Activated T-helper 17 cell treated with anti-CD3 and anti-CD28 coated beads, Interleukin-2, amount 50 U/mL, for 72 hours (primary cell): ENCODE data around the gene MEF2A. TPM values are rescaled to one million over a fixed set of nuclear protein-coding genes. Genes with fewer than 3 reads are reported as not detected.
"Not testable (repeated sequence)": the region's sequence is repeated elsewhere in the genome, so short reads cannot be mapped to it uniquely, and the experiment has no call there.

Experiments
- ATAC-seq: fragments of 150-1000 bp; cut with Tn5 transposase; replicated peaks from 2 replicates; pipeline ENCODE4 v1.10.0; 2021; ENCODE audit warnings: mild to moderate bottlenecking, moderate library complexity
- H3K27ac Mint-ChIP-seq: one replicate; pipeline ENCODE4 v1.8.0; 2022; ENCODE audit warnings: mixed read lengths
- H3K27me3 Mint-ChIP-seq: one replicate; pipeline ENCODE4 v1.8.0; 2022; ENCODE audit warnings: mixed read lengths
- H3K36me3 Mint-ChIP-seq: one replicate; pipeline ENCODE4 v1.8.0; 2022; ENCODE audit warnings: low read depth, mild to moderate bottlenecking, mixed read lengths
- H3K4me1 Mint-ChIP-seq: one replicate; pipeline ENCODE4 v1.8.0; 2022; ENCODE audit warnings: mixed read lengths
- H3K4me3 Mint-ChIP-seq: one replicate; pipeline ENCODE4 v1.8.0; 2022; ENCODE audit warnings: mild to moderate bottlenecking, mixed read lengths
- H3K9me3 Mint-ChIP-seq: one replicate; pipeline ENCODE4 v1.8.0; 2022; ENCODE audit warnings: mixed read lengths
- total RNA-seq, 2 donors: library from RNA; stranded (reverse); gene quantifications; one replicate each; pipeline ENCODE4 v1.2.3, GENCODE V29; 2022

MEF2A gene
- total RNA-seq, 2 donors from 2014 or later, result 15.7 to 18.3 TPM

GRCh38 chr15:99738021-99738847 is 172.4 kb downstream of the MEF2A start:
- Mint-ChIP-seq H3K4me3 (no peak overlapping the region), H3K4me1 (peaks cover 4% of the 10 kb centered on the region), H3K27me3 (no peaks in the 10 kb centered on the region), H3K27ac (no peak overlapping the region), H3K36me3 (no peaks in the 10 kb centered on the region), H3K9me3 (no peaks in the 10 kb centered on the region)
- ATAC-seq, result no peak

GRCh38 chr15:99741835-99742234 is 176.1 kb downstream of the MEF2A start:
- Mint-ChIP-seq H3K27me3 (peaks cover 3% of the 10 kb centered on the region), H3K4me1 (no peaks in the 10 kb centered on the region), H3K4me3 (no peak overlapping the region), H3K36me3 (no peaks in the 10 kb centered on the region), H3K9me3 (no peaks in the 10 kb centered on the region), H3K27ac (no peak overlapping the region)
- ATAC-seq, result no peak

GRCh38 chr15:99744142-99744541 is 178.4 kb downstream of the MEF2A start:
- H3K9me3 Mint-ChIP-seq, result no peaks in the 10 kb centered on the region
- no peaks in the 10 kb centered on the region for H3K4me1 Mint-ChIP-seq
- no peaks in the 10 kb centered on the region for H3K36me3 Mint-ChIP-seq
- no peak for ATAC-seq
- H3K27ac Mint-ChIP-seq, result no peak overlapping the region
- peaks cover 3% of the 10 kb centered on the region for H3K27me3 Mint-ChIP-seq
- no peak overlapping the region for H3K4me3 Mint-ChIP-seq

GRCh38 chr15:99745370-99746086 is 179.7 kb downstream of the MEF2A start:
- no peaks in the 10 kb centered on the region for H3K4me1 Mint-ChIP-seq
- no peak overlapping the region for H3K27ac Mint-ChIP-seq
- H3K36me3 Mint-ChIP-seq, result no peaks in the 10 kb centered on the region
- peaks cover 3% of the 10 kb centered on the region for H3K27me3 Mint-ChIP-seq
- ATAC-seq, result no peak
- H3K4me3 Mint-ChIP-seq, result no peak overlapping the region
- no peaks in the 10 kb centered on the region for H3K9me3 Mint-ChIP-seq

GRCh38 chr15:99749386-99749785 is 183.6 kb downstream of the MEF2A start:
- peaks cover 3% of the 10 kb centered on the region for H3K27me3 Mint-ChIP-seq
- H3K36me3 Mint-ChIP-seq, result no peaks in the 10 kb centered on the region
- H3K9me3 Mint-ChIP-seq, result no peaks in the 10 kb centered on the region
- H3K27ac Mint-ChIP-seq, result no peak overlapping the region
- no peak overlapping the region for H3K4me3 Mint-ChIP-seq
- no peak for ATAC-seq
- no peaks in the 10 kb centered on the region for H3K4me1 Mint-ChIP-seq

GRCh38 chr15:99750326-99750725 is 184.5 kb downstream of the MEF2A start:
- H3K27me3 Mint-ChIP-seq, H3K4me3 Mint-ChIP-seq, H3K27ac Mint-ChIP-seq, H3K4me1 Mint-ChIP-seq, H3K9me3 Mint-ChIP-seq, H3K36me3 Mint-ChIP-seq, ATAC-seq: not testable (repeated sequence)

- ATAC-seq, result no peak
- Mint-ChIP-seq H3K27me3 (no peaks in the 10 kb centered on the region), H3K9me3 (no peaks in the 10 kb centered on the region), H3K4me1 (peaks cover 5% of the 10 kb centered on the region), H3K27ac (no peak overlapping the region), H3K4me3 (no peak overlapping the region), H3K36me3 (no peaks in the 10 kb centered on the region)
Observed at GRCh38 chr15:99752556-99752955, 186.8 kb downstream of the MEF2A start.

GRCh38 chr15:99753066-99753465 is 187.3 kb downstream of the MEF2A start:
- no peak for ATAC-seq
- H3K4me3 Mint-ChIP-seq, result no peak overlapping the region
- H3K9me3 Mint-ChIP-seq, result no peaks in the 10 kb centered on the region
- H3K36me3 Mint-ChIP-seq, result no peaks in the 10 kb centered on the region
- H3K4me1 Mint-ChIP-seq, result peaks cover 5% of the 10 kb centered on the region
- no peak overlapping the region for H3K27ac Mint-ChIP-seq
- no peaks in the 10 kb centered on the region for H3K27me3 Mint-ChIP-seq

GRCh38 chr15:99755692-99756409 is 190.1 kb downstream of the MEF2A start:
- no peaks in the 10 kb centered on the region for H3K27me3 Mint-ChIP-seq
- no peak overlapping the region for H3K4me3 Mint-ChIP-seq
- peak; percentile 80 for ATAC-seq
- H3K9me3 Mint-ChIP-seq, result no peaks in the 10 kb centered on the region
- no peak overlapping the region for H3K27ac Mint-ChIP-seq
- H3K36me3 Mint-ChIP-seq, result no peaks in the 10 kb centered on the region
- peaks cover 5% of the 10 kb centered on the region for H3K4me1 Mint-ChIP-seq

GRCh38 chr15:99762288-99762687 is 196.5 kb downstream of the MEF2A start:
- no peak overlapping the region for H3K27ac Mint-ChIP-seq
- H3K9me3 Mint-ChIP-seq, result no peaks in the 10 kb centered on the region
- H3K27me3 Mint-ChIP-seq, result no peaks in the 10 kb centered on the region
- no peaks in the 10 kb centered on the region for H3K36me3 Mint-ChIP-seq
- H3K4me3 Mint-ChIP-seq, result no peak overlapping the region
- no peak for ATAC-seq
- H3K4me1 Mint-ChIP-seq, result no peaks in the 10 kb centered on the region

- H3K4me3 Mint-ChIP-seq, result no peak overlapping the region
- no peak for ATAC-seq
- H3K27me3 Mint-ChIP-seq, result no peaks in the 10 kb centered on the region
- H3K9me3 Mint-ChIP-seq, result no peaks in the 10 kb centered on the region
- no peaks in the 10 kb centered on the region for H3K36me3 Mint-ChIP-seq
- no peaks in the 10 kb centered on the region for H3K4me1 Mint-ChIP-seq
- H3K27ac Mint-ChIP-seq, result no peak overlapping the region
Observed at GRCh38 chr15:99763827-99764226, 198.0 kb downstream of the MEF2A start.

GRCh38 chr15:99764522-99764921 is 198.7 kb downstream of the MEF2A start:
- no peaks in the 10 kb centered on the region for H3K4me1 Mint-ChIP-seq
- no peaks in the 10 kb centered on the region for H3K27me3 Mint-ChIP-seq
- no peak overlapping the region for H3K27ac Mint-ChIP-seq
- no peaks in the 10 kb centered on the region for H3K9me3 Mint-ChIP-seq
- H3K36me3 Mint-ChIP-seq, result no peaks in the 10 kb centered on the region
- no peak for ATAC-seq
- H3K4me3 Mint-ChIP-seq, result no peak overlapping the region
